D721Med (cell line): ENCODE results near the gene MAP4K5.
A peak's percentile ranks its signal among the peaks of the same experiment; 100 is the strongest.

ENCODE experiments used
- DNase-seq: peaks from one replicate; pipeline ENCODE4 v3.0.0; 2011; ENCODE audit warnings: low spot score; ENCODE audit not compliant: insufficient read length
- FAIRE-seq: peaks from 2 replicates; lab custom pipeline; 2011; peaks lifted over from hg19 to GRCh38; lab: Jason Lieb, UNC
- TF ChIP-seq, protein P1 (sequence below): IDR thresholded peaks from 2 replicates; pipeline ENCODE4 v1.5.1; 2012; ENCODE audit warnings: mild to moderate bottlenecking, control low read depth; ENCODE audit not compliant: insufficient read depth; ENCODE audit errors: missing control alignments

Gene MAP4K5

DNA sequence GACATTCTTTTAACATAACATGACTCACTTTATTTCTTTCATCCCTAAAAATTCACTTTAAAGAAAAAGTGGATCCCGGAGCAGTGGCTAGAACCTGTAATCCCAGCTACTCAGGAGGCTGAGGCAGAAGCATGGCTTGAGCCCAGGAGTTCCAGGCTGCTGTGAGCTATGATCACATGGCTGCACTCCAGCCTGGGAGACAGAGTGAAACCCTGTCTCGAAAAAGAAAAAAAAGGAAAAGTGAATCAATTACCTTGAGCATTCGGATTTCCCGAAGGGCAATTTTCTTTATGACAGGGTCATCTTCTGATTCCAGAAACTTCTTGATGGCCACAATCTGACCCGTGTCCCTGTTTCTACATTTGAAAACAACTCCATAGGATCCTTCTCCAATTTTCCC, 136.9 kb downstream of the MAP4K5 start:
- DNase-seq: no peak
- TF ChIP-seq, protein P1, sequence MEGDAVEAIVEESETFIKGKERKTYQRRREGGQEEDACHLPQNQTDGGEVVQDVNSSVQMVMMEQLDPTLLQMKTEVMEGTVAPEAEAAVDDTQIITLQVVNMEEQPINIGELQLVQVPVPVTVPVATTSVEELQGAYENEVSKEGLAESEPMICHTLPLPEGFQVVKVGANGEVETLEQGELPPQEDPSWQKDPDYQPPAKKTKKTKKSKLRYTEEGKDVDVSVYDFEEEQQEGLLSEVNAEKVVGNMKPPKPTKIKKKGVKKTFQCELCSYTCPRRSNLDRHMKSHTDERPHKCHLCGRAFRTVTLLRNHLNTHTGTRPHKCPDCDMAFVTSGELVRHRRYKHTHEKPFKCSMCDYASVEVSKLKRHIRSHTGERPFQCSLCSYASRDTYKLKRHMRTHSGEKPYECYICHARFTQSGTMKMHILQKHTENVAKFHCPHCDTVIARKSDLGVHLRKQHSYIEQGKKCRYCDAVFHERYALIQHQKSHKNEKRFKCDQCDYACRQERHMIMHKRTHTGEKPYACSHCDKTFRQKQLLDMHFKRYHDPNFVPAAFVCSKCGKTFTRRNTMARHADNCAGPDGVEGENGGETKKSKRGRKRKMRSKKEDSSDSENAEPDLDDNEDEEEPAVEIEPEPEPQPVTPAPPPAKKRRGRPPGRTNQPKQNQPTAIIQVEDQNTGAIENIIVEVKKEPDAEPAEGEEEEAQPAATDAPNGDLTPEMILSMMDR: no peak

DNA sequence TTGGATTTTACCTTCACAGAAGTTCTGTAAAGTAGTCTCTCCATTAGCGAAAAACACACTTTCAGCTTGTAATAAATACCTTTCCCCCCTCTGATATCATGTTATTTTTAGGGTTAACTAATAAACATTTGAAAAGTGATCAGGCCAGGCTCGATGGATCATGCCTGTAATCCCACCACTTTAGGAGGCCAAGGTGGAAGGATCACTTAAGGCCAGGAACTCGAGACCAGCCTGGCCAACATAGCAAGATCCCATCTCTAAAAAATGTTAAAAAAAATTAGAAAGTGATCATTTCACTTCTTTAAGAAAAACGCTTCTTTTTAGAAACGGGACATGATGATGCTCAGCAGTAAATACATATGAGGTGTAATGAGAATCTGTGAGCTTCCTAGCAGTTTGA, 137.7 kb downstream of the MAP4K5 start:
- FAIRE-seq (no peak), DNase-seq (no peak)
- TF ChIP-seq, protein P1: no peak

More for the DNA sequence above, 136.9 kb downstream of the MAP4K5 start:
- no peak for FAIRE-seq

DNA sequence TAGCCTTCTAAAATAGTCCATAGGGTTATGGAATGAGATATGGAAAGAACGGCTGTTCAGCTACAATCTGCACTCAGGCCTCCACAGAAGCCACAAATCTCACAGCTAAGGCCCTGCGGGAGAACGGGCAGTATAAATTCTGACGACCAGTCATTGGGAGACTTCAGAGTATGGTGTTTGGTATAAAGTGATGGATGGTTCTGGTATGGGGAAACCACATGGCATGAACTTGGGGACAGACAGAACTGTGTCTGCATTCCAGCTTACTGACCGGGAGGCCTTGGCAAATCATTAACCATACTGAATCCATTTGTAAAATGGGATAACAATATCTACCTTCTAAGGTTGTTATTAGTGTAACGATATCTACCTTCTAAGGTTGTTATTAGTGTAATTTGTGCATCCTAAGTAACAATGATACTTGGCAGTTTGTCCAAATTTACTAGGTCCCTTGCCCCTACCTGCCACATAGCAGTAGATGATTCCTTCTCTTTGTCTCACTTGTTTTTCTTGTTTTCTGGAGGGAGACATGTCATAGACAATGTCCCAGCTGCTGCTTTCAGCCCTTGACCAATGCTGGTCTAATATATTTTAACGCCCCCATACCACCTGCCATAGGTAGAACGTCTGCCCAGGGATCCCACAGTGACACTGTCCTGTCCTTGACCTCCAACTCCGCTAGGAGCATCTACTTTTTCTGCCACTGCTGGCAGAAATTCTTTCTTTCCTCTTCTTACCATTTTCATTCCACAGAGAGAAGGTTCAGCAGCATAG, 142.5 kb downstream of the MAP4K5 start:
- FAIRE-seq: no peak
- TF ChIP-seq, protein P1: no peak
- DNase-seq: no peak

DNA sequence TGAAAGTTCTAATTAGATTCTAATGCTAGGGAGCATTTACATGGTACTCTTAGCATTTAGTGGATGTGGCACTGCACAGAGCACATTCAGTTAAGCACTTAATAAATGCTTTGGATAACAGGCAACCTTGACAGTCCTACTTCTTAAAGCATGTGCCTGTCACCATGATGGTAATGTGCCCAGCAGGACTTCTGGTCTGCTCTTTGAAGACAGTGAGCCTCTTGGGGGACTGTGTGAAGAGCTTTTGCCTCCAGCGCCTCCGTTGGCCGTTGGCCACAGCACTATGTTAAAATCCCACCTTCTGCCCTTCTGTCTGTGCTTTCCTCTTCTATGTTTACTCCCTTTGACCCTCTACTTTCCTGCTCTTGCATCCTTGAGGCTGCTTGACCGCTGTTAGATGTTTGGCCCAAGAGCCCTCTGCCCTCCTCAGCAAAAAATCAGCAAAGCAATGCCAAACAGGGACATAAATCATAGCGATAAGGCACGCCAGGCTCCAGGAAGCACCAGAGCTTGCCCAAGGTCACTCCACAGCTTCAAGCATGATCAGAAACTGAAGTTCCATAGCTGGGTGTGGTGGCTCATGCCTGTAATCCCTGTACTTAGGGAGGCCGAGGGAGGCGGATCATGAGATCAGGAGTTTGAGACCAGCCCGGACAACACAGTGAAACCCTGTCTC, 144.0 kb downstream of the MAP4K5 start:
- DNase-seq: no peak
- TF ChIP-seq, protein P1: no peak
- FAIRE-seq: no peak

DNA sequence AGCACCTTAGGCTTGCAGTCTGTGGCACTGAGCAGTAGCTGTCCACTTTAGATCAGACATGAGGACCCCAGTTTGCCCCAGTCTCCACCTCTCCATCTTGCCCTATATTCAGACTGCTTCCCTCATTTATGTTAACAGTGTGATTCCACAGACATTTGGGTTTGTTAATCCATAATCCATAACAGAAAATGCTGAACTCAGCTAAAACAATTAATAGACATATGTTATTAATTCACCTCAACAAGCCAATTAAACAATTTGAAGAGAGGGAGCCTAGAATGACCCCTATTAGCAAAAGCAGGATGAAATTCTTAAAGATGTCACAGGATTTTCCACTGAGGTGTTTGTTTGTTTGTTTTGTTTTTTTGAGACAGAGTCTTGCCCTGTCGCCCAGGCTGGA, 144.8 kb downstream of the MAP4K5 start:
- DNase-seq (no peak), FAIRE-seq (no peak)
- TF ChIP-seq, protein P1: no peak

DNA sequence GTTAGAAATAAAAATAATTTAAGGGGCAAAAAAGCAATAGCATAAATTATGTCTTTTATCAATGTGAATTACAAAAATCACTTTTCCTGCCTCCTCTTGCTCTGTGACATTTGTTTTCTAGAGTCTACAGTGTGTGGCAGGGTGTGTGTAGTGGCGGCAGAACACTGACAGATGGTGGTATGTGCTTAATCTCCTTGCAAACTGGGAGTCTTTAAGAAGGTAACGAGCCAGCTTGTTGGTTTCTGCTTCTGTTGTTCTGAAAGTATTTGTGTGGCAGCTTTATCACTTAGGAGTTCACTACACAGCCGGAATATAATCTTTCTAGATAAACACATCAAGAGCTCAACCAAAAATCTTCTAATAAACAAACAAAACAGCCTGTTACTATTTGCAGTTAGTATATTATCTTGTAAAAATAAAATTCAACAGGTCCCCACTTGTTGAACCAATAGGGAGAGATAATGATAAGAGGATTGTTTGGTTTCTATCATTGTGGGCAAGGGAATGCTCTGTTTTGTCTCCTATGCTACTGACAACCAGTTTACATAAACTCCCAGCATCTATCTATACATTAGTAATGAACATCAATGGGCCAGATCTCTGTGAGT, 148.6 kb downstream of the MAP4K5 start:
- TF ChIP-seq, protein P1: no peak
- FAIRE-seq (peak; percentile 82), DNase-seq (peak; percentile 39)

DNA sequence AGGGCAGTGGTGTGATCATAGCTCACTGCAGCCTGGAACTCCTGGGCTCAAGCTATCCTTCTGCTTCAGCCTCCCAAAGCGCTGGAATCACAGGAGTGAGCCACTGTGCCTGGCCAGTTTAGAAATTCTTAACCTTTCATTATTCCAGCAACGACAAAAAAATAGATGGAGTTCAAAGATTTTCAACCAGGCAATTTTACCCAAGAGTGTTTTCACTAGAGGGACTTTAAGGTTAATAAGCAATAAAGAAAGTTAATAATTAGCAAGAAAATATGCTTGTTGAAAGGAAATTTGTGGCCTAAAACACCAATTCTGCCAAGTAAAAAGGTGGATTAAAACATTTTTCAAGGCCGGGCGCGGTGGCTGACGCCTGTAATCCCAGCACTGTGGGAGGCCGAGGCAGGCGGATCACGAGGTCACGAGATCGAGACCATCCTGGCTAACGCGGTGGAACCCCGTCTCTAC, 150.5 kb downstream of the MAP4K5 start:
- TF ChIP-seq, protein P1: no peak
- DNase-seq: no peak
- no peak for FAIRE-seq
